HG03469 (cell line): ENCODE results near the gene ELMO1.

ENCODE experiments used
- ATAC-seq: cut with Tn5 transposase; IDR thresholded peaks from one replicate; pipeline ENCODE4 v1.9.1; 2021; ENCODE audit warnings: mild to moderate bottlenecking, moderate library complexity, moderate number of reproducible peaks; ENCODE audit not compliant: unreplicated experiment

Gene ELMO1

DNA sequence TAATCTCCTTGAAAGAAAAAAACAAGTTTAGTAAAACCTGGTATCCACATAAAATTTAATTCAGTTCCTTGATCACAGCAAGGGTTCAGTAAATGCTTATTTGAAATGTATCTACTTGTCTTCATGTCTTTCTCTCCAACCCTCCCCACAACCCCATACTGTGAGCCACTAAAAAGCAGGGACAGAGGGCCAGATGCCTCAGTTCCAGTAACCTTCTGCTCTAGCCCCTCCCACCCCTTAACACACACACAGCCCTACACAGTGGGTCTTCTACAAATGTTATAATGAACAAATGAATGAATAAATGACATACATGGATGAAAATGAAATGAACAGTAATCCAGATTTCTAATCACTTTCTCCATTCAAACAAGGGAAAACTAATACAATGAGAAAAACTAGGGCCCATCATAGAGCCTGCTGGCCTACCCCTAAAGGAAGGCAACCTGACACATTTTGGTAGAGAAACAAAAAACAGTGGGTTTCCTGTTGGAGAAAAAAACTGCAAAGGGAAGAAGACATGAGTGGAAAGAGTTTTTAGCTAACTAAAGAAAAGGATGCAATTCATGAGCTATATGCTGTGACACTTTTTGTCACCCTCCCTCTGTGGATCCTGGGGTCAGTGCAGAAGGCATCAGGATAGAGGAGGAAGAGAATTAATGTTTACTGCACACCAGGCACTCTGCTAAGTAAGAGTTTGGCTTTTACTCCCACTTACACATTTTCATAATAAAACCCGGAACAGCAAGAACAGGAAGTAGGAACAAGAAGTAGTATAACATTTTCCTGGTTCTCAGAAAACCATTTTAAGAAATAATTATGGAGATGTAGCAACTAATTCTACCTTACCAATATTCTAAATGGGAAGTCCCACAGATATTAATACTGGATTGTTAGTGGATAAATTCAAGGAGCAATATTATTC lies 38.1 kb downstream of the ELMO1 start:
- ATAC-seq, result no peak

DNA sequence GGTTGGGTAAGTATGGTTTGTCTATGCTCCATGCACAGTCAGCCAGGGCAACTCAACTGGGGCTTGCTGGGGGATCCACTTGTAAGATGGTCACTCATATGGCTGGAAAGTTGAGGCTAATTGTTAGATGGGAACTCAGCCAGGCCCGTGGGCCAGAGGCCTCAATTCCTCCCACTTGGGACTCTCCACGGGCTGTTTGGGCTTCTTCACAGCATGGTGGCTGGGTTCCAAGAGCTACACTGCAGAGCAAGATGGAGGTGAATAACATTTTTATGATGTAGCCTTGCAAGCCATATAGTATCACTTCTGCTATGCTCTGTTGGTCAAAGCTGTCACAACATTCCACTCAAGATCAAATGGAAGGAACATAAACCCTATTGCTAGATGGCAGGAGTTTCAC lies 39.2 kb downstream of the ELMO1 start:
- ATAC-seq, result no peak

DNA sequence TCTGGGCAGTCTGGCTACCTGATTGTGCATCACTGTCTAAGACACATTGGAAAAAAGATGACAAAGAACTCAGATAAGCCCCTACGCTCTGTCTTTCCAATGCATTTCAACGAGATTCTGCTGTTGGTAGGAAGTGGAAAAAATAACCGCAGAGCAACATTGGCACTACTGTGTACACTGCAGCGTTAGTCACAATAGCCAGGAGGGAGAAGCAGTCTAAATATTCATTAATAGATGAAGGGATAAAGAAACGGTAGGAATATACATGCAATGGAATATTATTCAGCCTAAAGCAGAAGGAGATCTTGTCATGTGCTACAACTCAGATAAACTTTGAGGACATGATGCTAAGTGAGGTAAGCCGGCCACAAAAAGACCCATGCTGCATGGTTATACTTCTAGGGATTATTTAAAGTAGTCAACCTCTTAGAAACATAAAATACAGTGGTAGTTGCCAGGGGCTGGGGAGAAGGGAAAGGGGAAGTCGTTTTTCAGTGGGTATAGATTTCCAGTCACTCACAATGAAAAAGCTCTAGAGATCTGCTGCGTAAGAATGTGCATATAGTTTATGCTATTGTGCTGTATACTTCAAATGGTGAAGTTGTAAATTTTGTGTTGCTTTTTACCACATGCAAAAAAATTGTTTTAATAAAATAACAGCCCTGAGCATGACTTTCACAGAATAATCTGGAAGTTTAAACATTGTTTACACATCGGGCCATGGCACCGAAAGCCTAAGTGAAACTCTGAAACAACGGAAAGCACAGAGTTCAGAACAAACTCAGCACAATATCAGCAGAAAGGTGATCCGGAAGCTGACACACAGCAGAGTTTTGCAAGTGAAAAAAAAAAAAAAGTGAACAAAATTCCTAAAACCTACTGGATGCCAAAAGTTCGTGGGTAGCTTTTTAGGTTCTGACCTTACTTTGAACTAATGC lies 40.1 kb downstream of the ELMO1 start:
- ATAC-seq, result no peak

DNA sequence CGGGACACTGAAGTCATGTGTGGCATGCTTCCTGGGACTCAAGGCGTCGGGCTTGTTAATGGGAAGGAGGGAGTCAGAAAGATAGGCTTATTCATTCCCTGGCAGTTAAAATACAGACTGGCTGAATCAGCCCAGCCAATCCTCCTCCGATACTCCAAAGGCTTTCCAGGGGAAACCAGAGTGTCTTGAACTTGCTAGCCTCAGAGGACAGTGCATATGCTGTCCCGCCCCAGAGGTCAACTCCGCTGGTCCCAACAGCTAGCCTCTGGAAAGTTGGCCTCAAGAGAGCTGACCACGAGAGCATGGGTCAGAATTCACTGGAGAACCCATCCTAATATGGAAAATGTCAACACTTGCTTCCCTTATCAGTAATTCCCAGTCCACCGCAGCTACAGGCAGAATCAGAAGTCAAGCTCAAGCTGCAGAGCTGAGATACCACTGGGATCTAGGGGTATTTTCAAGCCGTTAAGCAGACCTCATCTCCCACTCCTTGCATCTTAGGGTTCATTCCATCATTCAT lies 43.0 kb downstream of the ELMO1 start:
- no peak for ATAC-seq

DNA sequence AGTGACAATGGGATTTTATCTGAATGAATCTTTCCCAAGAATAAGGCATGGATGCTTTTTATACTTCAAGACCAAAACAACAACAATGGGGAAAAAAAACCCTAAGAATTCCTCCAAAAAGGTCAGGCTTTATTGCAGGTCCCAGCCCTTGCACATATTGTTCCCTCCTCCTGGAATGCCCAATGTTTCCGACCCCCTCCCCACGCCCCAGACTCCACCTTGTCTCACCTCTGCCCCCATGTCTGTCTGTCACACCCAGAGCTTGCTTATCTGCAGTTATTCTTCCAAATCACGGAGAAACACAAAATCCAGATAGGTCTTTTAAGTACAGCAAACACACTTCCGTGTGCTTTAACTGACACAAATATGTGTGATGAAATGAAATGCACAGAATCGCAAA lies 43.5 kb downstream of the ELMO1 start:
- ATAC-seq, result no peak

DNA sequence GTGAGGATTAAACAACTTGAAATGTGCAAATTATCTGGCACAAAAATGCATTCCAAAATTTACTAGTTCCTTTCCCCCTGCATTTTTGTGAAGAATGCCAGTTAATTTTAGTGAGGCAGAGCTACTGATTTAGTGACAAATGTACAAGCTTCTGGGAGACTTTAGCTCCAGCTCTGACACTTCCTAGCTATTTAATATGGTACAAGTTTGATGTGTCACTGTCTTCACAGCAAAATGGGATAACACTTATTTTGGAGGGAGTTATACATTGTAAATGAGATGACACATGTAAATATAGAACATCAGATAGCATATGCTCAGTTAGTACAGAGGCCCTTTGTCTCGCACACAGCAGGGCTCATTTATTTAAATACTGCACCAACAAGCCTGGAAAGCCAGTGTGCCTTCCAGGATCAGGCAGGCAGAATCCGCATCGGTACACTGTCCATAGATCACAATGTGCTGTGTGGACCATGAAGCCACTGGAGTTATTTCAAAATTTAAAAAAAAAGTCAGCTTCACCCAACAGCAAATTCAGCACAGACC lies 48.7 kb downstream of the ELMO1 start:
- no peak for ATAC-seq

DNA sequence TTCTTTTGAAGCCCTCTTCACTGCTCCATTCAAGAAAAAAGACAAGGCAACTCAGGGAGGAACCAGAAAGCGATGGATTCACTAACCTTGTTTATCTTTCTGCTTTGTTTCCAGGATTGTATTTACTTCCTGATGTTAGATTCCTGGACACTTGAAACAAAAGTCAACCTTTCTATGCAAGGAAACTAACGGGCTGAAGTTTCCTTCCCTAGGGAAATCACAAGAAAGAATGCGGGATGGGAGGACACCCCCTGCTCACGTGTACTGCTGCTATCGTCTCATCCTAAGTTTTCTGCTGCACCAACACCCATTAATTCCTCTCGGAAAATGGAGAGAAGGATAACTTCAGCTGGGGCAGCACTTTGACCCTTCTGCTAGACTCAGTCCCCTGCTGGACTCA lies 50.3 kb downstream of the ELMO1 start:
- ATAC-seq, result no peak

DNA sequence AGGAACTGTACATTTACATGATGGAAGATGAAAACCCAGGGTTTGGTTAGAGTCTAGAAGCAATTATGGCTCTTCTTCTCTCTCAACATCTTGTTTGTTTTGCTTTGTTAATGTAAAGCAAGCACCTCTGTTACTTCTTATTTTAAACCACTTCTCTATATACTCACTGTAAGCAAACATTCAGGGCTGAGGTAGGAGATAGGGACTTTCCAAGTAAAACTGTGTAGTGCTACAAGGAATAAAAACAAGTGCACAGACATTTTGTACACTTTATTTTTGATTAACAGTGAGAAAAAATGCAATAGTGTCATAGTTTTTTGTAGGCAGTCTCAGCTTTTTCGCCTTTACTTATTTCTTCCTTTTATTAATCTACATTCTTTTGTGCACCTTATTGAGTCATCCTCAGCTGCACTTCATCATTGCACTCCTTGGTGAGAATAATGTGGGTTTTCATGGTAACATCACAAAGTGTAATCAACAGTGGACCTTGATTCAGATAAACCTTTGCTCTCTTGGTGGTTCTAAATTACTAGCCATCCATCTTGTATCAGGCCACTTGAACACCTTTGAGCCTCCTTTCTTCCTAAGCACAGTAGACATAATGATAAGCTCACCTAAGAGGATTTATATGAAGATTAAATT lies 52.9 kb downstream of the ELMO1 start:
- no peak for ATAC-seq

DNA sequence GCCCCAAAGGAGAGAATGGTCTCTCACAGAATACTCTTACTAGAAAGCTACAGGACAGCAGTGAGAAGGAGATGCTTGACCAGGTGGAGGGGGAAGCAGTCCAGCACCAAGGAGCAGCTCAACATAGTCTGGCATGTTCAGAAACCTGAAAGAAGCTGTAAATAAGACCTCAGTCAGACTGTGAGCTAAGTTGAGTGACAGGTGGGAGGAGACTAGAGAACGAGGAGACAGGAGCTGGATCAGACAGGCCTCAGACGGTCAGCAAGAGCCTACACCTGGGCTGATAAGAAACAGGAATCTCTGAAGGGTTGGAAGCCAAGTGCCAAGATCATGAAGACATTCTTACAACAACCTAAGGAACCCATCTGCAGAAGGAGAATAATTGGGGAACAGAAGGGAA lies 54.5 kb downstream of the ELMO1 start:
- ATAC-seq, result no peak

DNA sequence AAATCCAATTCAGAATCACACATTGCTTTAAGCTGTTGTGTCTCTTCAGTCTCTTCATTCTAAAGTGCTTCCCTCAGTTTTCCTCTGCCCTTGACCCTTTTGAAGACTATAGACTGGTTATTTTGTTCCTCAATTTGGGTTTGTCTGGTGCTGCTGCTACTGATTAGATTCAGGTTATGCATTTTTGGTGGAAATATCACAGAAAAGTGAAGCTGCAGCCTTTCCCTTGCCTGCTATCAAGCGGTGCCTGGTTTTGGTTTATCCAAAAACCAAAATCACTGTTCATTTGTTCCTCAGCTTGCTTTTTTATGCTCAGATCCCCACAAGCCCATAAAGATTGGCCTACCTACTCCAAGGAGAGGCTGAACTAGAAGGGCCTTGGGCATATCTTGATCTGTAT lies 55.2 kb downstream of the ELMO1 start:
- no peak for ATAC-seq

DNA sequence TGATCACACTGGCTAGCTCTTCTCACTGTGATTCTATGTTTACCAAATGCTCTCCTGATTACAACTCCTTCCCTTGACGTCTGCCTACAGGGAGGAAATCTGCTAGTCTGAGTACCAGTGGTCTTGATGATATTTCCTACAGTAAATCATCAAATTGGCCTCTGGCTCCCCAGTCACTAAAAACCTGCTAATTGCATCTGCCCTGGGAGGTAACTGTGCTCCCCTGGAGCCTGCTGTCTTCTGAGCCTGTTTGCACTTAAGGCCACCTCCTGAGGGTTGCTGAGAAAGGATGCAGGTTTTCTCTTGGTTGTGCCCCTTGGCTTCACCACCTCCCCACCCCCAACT lies 56.0 kb downstream of the ELMO1 start:
- no peak for ATAC-seq

DNA sequence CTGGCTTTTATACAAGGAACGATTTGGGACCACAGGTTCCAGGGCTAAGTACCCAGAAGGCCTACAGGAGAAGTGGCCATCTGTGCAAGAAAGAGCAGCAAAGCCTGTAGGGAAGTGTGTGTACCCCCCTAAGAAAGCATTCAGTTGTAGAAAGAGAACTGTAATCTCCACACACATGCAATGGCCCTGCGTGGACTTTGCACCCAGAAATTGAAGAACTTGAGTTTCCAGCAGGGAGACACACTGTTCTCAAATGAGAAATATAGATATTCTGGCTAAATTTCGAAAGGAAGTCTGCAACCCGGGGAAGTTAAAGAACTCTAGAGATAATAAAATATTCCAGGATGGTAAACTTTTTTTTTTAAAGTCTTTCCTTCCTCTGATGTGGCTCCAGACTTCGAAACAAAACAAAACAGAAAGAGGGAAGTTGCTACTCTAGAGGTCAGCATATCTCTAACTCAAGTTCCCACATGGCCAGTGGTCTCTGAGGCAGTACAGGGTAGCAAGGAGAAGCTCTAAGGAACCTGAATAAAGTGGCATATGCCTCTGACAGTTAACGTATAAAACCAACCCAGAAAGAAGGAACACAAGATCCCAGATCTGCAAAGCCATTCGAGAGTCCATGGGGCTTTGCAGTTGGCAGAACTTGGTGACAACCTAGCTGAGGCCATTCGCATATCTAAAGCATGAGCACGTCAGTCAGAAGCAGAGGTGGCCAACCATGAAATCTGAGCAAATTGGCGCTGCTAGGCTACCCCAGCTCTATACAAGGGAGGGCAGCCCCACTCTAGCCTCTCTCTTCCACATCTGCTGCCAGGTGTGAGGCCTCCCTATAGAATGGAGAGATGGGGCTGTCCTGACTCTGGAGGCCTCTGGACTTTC lies 56.6 kb downstream of the ELMO1 start:
- no peak for ATAC-seq

DNA sequence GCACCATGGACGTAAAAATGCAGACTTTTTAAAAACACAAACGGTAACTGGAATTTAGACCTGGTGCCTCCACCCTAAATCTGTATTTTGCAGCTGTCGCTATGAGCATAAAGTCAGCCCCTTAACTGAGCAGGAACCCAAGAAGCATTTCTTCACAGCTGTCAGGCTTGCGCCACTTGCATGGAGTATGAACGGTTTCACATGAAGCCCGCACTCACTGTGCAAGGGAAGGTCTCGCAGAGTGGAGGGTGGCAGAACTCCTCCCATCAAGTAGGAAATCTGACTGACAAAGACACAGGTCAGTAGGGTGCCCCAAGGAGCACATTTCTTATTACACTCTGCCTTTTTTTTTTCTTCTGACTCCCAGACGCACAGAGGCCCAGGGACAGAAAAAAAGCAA lies 58.5 kb downstream of the ELMO1 start:
- ATAC-seq, result no peak

DNA sequence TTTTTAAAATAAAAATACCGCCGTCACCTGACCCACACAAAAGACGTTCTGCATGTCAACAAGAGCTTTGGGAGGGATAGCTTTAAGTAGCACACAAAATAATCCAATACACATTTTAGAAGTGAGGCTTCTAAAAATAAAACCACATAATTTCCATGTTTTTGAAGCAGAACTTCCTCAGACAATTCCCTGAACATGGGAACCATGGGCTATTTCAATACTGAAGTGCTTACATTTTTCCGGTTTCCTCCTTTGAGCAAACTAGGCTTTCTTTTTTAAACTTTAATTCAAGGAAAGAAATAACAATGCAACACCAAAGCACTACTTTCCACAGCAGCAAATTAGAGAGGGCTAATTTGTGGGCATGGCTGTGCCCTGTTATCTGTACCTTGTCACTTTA lies 59.9 kb downstream of the ELMO1 start:
- ATAC-seq, result no peak

DNA sequence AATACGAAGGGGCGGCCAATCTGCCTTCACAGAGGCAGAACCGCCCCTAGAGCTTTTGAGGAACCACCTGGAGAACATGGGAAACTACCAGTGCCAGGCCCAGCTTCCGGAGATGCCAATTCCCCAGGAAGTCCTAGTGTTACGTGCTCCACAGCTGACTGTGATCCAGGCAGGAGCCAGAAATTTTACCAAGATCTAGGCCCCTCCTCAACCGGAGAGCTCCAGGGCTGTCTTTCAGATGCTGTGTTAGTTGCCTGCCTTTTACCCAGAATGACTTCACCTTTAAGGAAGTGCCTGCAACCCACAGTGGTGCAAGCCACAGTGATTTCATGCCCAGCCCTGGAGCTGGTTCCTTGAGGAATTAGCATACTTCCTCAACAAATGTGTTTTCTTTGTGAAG lies 62.9 kb downstream of the ELMO1 start:
- ATAC-seq, result no peak

DNA sequence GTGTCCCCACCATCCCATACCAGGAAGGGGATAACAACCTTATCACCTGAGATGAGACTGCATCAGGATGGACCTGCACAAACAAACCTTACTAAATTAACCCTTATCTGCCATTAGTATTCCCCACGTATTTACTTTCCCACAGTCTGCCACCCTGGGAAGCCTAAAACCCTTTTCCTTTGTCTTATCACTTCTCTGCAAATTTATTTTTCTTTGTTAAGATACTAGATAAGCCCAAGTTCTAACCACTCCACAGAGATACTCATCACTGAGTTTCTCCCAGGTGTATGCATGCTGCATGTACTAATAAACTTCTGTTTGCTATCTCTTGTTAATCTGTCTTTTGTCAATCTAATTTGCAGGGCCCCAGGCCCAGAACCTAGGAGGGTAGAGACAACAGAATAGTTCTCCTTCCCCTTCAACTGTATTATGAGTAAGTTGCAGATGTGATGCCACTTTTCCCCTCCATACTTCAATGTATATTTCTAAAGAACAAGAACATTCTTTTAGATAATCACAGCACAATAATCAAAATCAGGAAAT lies 66.0 kb downstream of the ELMO1 start:
- no peak for ATAC-seq

DNA sequence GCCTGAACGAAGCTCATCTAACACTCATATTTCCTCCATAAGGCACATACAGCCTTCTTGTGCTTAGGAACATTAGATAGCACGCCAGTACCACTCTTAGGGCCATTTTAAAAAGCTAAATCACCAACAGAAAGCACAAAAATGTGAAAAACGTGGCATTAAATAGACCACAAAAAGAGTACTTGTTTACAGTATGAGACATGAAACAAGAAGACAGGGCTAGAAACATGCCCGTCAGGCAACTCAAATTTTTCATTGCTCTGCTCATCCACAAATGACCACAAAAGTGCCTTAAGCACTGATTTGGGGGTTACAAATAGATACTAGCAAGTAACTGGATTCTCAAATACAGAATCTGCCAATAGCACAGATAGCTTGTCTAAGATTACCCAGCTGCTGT lies 67.8 kb downstream of the ELMO1 start:
- ATAC-seq, result no peak

DNA sequence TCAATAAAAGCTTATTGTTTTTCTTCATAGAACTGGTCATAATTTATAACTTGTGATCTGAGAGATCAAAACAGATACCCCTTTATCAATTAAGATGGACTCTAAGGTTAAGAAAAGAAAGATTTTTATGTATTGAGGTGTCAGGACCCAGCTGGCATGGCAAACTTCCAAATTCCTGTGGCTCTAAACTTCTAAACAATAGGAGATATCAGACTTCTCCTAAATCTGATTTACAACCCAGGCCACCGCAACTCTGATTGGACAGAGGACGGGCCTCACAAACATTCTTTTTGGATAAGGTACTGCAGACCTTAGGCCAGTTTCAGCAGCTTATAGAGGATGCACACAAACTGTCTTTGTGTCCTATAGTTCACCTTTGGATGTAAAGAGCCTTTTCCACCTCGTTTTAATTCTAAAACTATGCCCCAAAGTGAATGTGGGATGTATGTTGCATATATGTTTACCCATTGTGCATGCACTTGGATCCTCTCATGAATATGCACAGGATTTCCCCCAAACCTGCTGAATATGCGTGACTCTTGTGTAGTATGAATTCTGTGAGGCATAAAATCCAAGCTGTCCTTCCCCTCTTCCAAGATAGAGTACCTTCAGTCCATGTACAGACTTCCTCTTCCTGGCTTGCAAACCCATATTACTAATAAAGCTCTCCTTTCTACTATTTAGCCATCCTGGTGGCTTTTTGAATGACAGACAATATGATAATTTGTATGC lies 69.0 kb downstream of the ELMO1 start:
- no peak for ATAC-seq

DNA sequence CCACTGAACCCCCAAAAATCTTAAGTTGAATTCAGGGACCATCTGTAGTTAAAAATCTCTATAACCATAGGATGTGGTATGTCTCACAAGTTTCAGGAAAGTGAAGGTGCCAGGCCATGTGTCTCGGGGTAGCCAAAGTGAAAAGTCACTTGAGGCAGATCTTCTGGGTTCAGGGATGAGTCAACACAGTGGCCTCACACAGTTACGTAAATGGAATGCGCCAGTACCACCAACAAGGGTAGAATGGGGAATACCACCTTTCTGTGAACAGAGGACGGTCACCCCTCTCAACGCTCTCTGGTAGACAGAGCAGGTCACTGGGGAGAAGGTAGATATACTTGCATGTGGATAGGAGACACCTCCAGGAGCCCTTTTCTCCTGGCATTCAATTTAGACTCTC lies 71.4 kb downstream of the ELMO1 start:
- ATAC-seq, result no peak
